ENCODE data around the gene IDH3G. TPM values are rescaled to one million over a fixed set of nuclear protein-coding genes. Genes with fewer than 3 reads are reported as not detected.

The IDH3G gene
- total and polyA plus RNA-seq, 4 donors: 23.3 to 40.9 (median 31.1) TPM

DNA sequence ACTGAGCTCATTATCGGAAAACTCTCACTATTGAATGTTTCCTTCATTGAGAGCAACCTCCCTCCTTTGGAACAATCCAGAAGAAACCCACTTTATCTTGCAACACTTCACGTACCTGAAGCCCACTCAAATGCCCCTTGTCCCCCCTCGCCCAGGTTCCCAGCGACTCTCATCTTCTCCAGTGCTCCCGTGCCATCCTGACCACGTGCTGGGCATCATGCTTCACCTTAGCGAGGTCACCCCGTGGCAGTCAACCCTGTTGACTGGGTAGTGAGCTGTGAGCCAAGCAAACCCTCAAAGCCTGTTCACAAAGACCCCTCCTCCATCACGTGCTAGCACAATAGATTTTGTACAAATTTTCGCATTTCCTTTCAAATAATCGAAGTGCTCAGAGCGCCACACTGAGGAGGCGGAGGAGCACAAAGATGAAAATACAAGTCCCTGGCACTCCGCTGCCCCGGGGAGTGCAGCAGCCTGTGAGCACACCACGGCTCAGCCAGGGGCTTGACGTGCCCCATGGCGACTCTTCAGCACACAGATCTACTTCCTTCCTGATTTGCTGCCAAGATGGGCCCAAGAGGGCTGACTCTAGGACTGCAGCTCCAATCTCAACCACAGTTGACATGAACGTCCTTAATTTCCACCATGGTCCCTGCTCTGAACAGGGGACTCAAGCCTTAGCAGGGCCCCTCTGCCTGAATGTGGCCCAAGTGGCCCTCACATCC lies 20.6 kb upstream of the IDH3G start (continued):
- TF ChIP-seq, protein P1, sequence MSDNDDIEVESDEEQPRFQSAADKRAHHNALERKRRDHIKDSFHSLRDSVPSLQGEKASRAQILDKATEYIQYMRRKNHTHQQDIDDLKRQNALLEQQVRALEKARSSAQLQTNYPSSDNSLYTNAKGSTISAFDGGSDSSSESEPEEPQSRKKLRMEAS (IDR thresholded peaks at IDR 0.05): no peak
- TF ChIP-seq JUND (IDR thresholded peaks at IDR 0.05): no peak
- no peak for TF ChIP-seq RXRA (IDR thresholded peaks at IDR 0.05)
- TF ChIP-seq, protein P2, sequence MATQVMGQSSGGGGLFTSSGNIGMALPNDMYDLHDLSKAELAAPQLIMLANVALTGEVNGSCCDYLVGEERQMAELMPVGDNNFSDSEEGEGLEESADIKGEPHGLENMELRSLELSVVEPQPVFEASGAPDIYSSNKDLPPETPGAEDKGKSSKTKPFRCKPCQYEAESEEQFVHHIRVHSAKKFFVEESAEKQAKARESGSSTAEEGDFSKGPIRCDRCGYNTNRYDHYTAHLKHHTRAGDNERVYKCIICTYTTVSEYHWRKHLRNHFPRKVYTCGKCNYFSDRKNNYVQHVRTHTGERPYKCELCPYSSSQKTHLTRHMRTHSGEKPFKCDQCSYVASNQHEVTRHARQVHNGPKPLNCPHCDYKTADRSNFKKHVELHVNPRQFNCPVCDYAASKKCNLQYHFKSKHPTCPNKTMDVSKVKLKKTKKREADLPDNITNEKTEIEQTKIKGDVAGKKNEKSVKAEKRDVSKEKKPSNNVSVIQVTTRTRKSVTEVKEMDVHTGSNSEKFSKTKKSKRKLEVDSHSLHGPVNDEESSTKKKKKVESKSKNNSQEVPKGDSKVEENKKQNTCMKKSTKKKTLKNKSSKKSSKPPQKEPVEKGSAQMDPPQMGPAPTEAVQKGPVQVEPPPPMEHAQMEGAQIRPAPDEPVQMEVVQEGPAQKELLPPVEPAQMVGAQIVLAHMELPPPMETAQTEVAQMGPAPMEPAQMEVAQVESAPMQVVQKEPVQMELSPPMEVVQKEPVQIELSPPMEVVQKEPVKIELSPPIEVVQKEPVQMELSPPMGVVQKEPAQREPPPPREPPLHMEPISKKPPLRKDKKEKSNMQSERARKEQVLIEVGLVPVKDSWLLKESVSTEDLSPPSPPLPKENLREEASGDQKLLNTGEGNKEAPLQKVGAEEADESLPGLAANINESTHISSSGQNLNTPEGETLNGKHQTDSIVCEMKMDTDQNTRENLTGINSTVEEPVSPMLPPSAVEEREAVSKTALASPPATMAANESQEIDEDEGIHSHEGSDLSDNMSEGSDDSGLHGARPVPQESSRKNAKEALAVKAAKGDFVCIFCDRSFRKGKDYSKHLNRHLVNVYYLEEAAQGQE (IDR thresholded peaks at IDR 0.05): no peak
- no peak for TF ChIP-seq FOXA1 (IDR thresholded peaks at IDR 0.05)

DNA sequence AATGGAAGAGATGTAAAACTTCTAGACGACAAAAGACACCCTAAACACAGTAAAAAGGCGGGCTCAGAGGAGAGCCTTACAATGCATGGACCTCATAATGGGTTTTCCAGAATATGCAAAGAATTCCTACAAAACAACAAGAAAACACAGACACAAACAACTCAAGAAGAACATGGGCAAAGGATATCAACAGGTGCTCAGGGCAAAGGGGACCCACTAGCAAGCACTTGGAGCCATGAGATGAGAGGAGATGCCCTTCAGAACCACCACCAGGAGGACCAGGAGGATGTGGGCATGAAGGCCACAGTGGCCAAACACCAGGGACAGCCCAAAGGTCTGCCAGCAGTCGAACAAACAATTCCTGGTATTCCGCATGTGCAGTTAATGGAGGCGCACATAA lies 19.0 kb upstream of the IDH3G start:
- TF ChIP-seq YY1 (IDR thresholded peaks at IDR 0.05): no peak
- TF ChIP-seq, protein P3, sequence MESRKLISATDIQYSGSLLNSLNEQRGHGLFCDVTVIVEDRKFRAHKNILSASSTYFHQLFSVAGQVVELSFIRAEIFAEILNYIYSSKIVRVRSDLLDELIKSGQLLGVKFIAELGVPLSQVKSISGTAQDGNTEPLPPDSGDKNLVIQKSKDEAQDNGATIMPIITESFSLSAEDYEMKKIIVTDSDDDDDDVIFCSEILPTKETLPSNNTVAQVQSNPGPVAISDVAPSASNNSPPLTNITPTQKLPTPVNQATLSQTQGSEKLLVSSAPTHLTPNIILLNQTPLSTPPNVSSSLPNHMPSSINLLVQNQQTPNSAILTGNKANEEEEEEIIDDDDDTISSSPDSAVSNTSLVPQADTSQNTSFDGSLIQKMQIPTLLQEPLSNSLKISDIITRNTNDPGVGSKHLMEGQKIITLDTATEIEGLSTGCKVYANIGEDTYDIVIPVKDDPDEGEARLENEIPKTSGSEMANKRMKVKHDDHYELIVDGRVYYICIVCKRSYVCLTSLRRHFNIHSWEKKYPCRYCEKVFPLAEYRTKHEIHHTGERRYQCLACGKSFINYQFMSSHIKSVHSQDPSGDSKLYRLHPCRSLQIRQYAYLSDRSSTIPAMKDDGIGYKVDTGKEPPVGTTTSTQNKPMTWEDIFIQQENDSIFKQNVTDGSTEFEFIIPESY (IDR thresholded peaks at IDR 0.05): no peak
- TF ChIP-seq, protein P4, sequence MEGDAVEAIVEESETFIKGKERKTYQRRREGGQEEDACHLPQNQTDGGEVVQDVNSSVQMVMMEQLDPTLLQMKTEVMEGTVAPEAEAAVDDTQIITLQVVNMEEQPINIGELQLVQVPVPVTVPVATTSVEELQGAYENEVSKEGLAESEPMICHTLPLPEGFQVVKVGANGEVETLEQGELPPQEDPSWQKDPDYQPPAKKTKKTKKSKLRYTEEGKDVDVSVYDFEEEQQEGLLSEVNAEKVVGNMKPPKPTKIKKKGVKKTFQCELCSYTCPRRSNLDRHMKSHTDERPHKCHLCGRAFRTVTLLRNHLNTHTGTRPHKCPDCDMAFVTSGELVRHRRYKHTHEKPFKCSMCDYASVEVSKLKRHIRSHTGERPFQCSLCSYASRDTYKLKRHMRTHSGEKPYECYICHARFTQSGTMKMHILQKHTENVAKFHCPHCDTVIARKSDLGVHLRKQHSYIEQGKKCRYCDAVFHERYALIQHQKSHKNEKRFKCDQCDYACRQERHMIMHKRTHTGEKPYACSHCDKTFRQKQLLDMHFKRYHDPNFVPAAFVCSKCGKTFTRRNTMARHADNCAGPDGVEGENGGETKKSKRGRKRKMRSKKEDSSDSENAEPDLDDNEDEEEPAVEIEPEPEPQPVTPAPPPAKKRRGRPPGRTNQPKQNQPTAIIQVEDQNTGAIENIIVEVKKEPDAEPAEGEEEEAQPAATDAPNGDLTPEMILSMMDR (IDR thresholded peaks at IDR 0.05; ENCODE audit: low read depth, low read length, missing input control): no peak
- TF ChIP-seq HNF4A (conservative IDR thresholded peaks at IDR 0.05): no peak
- TF ChIP-seq SP1 (IDR thresholded peaks at IDR 0.05): no peak
- TF ChIP-seq FOXA2 (IDR thresholded peaks at IDR 0.05): no peak
- no peak for TF ChIP-seq TAF1 (conservative IDR thresholded peaks at IDR 0.05)
- DNase-seq (ENCODE audit: low spot score): no peak
- H3K9ac ChIP-seq (ENCODE audit: low read depth in 1 of 2, low read length in 2 of 2): no peak overlapping the region
- H3K9me3 ChIP-seq (ENCODE audit: control insufficient read depth in 4 of 4, low read length in 3 of 4): peaks cover 0 to 2% (median 0%) of the 10 kb centered on the region in 4 donors
- H3K27ac ChIP-seq (ENCODE audit: low read depth in 1 of 2, low read length in 2 of 2): no peak overlapping the region
- H3K27me3 ChIP-seq (ENCODE audit: control insufficient read depth in 4 of 4, insufficient read depth in 4 of 4, low read length in 3 of 4): no peaks in the 10 kb centered on the region
- no peak overlapping the region for H3K4me3 ChIP-seq (ENCODE audit: low read depth in 1 of 3, low read length in 3 of 3)
- no peaks in the 10 kb centered on the region for H3K36me3 ChIP-seq (ENCODE audit: control insufficient read depth in 4 of 4, insufficient read depth in 3 of 4, low read depth in 1 of 4, low read length in 3 of 4)
- H3K4me1 ChIP-seq (ENCODE audit: control insufficient read depth in 4 of 4, insufficient read depth in 4 of 4, low read length in 3 of 4): no peaks in the 10 kb centered on the region
- 90% methylated on average over 5 of the region's 5 CpGs for WGBS

DNA sequence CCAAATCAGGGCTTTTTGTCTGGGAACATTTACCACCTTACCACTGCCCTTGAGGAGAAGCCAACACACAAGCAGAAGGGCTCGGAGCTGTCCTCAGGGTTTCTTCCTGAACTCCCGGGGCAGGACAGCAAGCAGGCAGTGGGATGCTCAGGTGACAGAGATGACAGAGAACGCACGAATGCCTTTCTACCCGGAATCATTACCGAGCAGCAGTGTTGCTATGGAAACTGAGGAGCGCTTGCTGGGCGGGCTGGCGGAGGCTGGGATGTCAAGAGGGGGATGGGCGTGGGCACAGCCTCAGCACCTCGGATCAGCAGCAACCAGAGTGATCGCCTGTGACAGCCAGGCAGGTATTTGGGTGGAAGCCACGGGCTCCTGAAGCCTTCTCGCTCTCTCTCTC lies 18.0 kb upstream of the IDH3G start:
- DNase-seq (ENCODE audit: low spot score): no peak
- peaks cover 0 to 2% (median 0%) of the 10 kb centered on the region in 4 donors for H3K9me3 ChIP-seq (ENCODE audit: control insufficient read depth in 4 of 4, low read length in 3 of 4)
- H3K36me3 ChIP-seq (ENCODE audit: control insufficient read depth in 4 of 4, insufficient read depth in 3 of 4, low read depth in 1 of 4, low read length in 3 of 4): no peaks in the 10 kb centered on the region
- H3K27me3 ChIP-seq (ENCODE audit: control insufficient read depth in 4 of 4, insufficient read depth in 4 of 4, low read length in 3 of 4): no peaks in the 10 kb centered on the region
- no peak overlapping the region for H3K4me3 ChIP-seq (ENCODE audit: low read depth in 1 of 3, low read length in 3 of 3)
- no peak overlapping the region for H3K9ac ChIP-seq (ENCODE audit: low read depth in 1 of 2, low read length in 2 of 2)
- H3K27ac ChIP-seq (ENCODE audit: low read depth in 1 of 2, low read length in 2 of 2): no peak overlapping the region
- no peak for TF ChIP-seq FOXA1 (IDR thresholded peaks at IDR 0.05)
- TF ChIP-seq JUND (IDR thresholded peaks at IDR 0.05): no peak
- no peak for TF ChIP-seq FOXA2 (IDR thresholded peaks at IDR 0.05)
- TF ChIP-seq NR2F2 (IDR thresholded peaks at IDR 0.05): no peak
- no peak for TF ChIP-seq HNF4A (conservative IDR thresholded peaks at IDR 0.05)
- TF ChIP-seq RXRA (IDR thresholded peaks at IDR 0.05): no peak
- TF ChIP-seq, protein P1 (IDR thresholded peaks at IDR 0.05): no peak
- no peak for TF ChIP-seq RAD21 (IDR thresholded peaks at IDR 0.05)
- 39% methylated on average over 14 of the region's 14 CpGs for WGBS
- H3K4me1 ChIP-seq (ENCODE audit: control insufficient read depth in 4 of 4, insufficient read depth in 4 of 4, low read length in 3 of 4): no peaks in the 10 kb centered on the region
